ENCODE results near the gene RAD21L1.
A peak's percentile ranks its signal among the peaks of the same experiment; 100 is the strongest.

RAD21L1 gene

DNA sequence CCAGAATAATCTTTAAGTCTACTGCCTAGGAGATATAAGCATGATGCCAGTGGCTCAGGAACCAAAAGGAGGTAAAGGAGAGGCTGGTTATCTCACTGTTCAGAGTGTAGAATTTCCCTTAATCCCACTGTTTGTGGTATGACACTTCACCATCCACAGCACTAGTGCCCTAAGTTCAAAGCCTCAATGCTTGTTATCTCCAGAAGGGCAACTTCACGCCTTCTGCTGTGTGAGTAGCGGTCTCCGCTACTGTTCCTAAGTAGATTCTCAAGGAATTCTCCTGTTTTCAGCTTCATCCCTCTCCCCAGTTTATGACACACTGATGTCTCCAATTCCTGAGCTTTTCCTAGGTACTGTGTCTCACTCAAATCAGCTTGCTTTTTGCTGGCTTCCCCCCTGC is 26.6 kb downstream of the RAD21L1 start:
- TF ChIP-seq, protein P1, sequence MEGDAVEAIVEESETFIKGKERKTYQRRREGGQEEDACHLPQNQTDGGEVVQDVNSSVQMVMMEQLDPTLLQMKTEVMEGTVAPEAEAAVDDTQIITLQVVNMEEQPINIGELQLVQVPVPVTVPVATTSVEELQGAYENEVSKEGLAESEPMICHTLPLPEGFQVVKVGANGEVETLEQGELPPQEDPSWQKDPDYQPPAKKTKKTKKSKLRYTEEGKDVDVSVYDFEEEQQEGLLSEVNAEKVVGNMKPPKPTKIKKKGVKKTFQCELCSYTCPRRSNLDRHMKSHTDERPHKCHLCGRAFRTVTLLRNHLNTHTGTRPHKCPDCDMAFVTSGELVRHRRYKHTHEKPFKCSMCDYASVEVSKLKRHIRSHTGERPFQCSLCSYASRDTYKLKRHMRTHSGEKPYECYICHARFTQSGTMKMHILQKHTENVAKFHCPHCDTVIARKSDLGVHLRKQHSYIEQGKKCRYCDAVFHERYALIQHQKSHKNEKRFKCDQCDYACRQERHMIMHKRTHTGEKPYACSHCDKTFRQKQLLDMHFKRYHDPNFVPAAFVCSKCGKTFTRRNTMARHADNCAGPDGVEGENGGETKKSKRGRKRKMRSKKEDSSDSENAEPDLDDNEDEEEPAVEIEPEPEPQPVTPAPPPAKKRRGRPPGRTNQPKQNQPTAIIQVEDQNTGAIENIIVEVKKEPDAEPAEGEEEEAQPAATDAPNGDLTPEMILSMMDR (conservative IDR thresholded peaks at IDR 0.05): no peak
- H3K27ac ChIP-seq: no peak overlapping the region

DNA sequence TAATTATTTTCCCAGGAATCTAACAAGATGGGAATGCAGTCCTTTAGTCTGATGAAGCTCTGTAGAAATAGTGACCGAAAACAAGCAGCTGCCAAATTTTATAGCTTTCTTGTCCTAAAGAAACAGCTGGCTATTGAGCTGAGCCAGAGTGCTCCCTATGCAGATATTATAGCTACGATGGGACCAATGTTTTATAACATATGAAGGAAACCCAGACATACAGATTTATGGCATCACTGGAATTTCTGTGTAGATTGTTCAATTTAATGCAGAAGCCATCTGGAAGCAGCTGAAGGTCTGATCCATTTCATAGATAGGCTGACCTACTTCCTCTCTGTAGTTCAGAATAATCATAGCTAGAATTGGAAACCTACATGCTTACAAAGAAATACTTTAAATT is 28.4 kb downstream of the RAD21L1 start:
- no peak overlapping the region for H3K27ac ChIP-seq
- TF ChIP-seq, protein P1 (conservative IDR thresholded peaks at IDR 0.05): no peak

DNA sequence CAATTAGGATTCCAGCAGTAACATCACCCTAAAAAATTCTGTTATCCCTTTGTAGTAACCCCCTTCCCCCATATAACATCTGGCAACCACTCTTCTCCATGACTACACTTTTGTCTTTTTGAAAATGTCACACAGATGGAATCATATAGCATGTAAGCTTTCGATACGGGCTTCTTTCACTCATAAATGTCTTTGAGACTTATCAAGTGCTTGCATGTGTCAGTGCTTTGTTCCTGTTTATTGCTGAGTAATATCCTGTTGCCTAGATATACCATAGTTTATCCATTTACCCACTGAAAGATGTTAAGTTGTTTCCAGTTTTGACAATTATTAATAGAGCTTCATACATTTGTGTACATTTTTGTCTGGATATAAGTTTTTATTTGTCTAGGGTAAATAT is 29.8 kb downstream of the RAD21L1 start:
- TF ChIP-seq, protein P1 (conservative IDR thresholded peaks at IDR 0.05): no peak
- H3K27ac ChIP-seq: no peak overlapping the region

DNA sequence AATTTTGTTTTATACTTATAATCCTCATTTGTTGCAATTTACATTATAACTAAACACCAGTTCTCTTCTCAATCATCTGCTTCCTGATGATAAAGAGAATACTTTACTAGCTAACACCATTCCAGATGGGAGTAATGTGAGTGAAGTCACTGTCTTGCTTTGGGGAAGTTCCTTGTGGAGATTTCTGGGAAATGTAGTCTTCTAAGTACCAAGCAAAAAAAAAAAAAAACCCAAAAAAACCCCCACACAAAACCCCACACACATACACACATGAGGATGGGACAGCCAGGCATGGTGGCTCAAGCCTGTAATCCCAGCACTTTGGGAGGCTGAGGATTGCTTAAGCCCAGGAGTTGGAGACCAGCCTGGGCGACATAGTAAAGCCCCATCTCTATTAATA is 38.0 kb downstream of the RAD21L1 start:
- TF ChIP-seq, protein P1 (conservative IDR thresholded peaks at IDR 0.05): no peak
- no peak overlapping the region for H3K27ac ChIP-seq

DNA sequence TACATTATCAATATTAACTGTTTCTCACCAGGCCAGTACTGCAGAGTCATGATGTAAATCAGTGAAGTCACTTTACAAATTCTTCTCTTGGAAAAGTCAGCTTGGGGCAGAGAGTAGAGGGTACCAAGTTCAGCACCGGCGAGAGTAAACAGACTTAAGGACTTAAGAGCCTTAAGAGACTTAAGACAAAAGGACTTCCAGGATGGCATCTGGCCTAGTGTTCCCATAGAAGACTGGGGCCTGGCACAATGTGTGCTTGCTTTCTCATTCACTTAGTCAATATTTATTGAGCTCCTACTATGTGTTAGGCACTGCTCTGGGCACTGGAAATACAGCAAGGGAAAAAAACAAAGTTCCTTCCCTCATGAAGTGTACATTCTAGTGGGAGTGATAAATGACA is 38.9 kb downstream of the RAD21L1 start:
- no peak overlapping the region; the same call in 1 of the 2 replicates for H3K27ac ChIP-seq
- TF ChIP-seq, protein P1 (conservative IDR thresholded peaks at IDR 0.05): no peak

DNA sequence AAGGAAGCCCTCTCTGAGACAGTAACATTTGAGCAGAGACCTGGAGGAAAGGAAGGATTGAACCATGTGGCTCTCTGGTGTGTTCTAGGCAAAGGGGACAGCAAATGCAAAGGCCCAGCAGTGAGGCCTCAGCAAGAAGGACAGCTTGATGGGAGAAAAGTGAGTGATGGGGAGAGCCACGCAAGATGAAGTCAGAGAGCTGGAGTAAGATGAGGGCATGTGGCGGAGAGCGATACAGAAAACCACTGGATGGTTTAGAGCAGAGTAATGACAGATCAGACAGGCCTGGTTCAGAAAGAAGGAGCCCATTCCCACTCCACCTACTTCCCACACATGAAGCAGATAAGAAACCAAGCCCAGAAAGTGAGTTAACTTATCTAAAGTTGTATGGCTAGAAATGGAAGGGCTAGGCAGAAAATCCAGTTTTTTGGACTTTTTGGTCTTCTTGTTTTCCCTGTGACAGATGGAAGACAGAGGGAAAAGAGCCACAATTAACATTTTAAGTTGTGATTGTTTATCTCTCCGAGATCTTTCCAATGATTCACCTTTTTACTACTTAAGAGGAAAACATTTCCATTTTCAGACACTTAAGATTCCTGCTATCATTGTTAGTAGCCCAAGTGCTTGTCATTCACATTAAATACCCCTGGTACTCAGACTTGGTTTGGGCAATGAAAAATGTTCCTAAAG is 39.5 kb downstream of the RAD21L1 start:
- TF ChIP-seq, protein P1 (conservative IDR thresholded peaks at IDR 0.05): no peak
- H3K27ac ChIP-seq: peak overlapping the region; percentile 68

DNA sequence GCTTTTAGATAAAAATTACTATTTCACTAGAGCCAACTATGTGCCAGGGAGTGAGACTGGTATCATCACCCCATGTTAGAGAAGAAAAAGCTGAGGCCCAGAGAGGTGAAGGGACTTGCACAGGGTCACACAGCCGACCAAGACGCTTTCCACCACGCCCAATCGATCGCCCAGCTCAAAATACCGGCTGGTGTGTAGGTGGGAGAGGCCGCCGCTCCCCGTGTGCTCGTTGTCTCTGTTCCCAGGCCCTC is 40.0 kb downstream of the RAD21L1 start:
- TF ChIP-seq, protein P1 (conservative IDR thresholded peaks at IDR 0.05): no peak
- peak overlapping the region; percentile 68 for H3K27ac ChIP-seq
